ENCODE results near the gene GIMAP8. TPM values are rescaled to one million over a fixed set of nuclear protein-coding genes. Genes with fewer than 3 reads are reported as not detected.
A peak's percentile ranks its signal among the peaks of the same experiment; 100 is the strongest.
"Not testable (repeated sequence)": the region's sequence is repeated elsewhere in the genome, so short reads cannot be mapped to it uniquely, and the experiment has no call there.

GIMAP8 gene
- total RNA-seq, 2 experiments from 2014 or later = 29.2 to 31.0 TPM

- H3K4me3 Mint-ChIP-seq = peak overlapping the region; percentile 95
- ATAC-seq (ENCODE audit: low read depth) (peak; percentile 31), DNase-seq (peak; percentile 83)
- no peaks in the 10 kb centered on the region for H3K9me3 Mint-ChIP-seq
- POLR2A ChIA-PET = interaction anchor here (0.6 to 8.4 kb wide), 20 partner anchors 33 to 307 kb away, joined by 3 to 212 read pairs (median 8); partner anchors contain the start of genes GIMAP1, GIMAP2, GIMAP4 and GIMAP5
- peak overlapping the region; percentile 95 for H3K27ac Mint-ChIP-seq
- no peaks in the 10 kb centered on the region for H3K27me3 Mint-ChIP-seq
- peaks cover 13% of the 10 kb centered on the region for H3K36me3 Mint-ChIP-seq
- peaks cover 39% of the 10 kb centered on the region for H3K4me1 Mint-ChIP-seq
Measured at GRCh38 chr7:150448789-150449147, 1.7 kb upstream of the GIMAP8 start.

- Mint-ChIP-seq H3K4me1 (peaks cover 45% of the 10 kb centered on the region), H3K27me3 (no peaks in the 10 kb centered on the region), H3K36me3 (peaks cover 18% of the 10 kb centered on the region), H3K27ac (peak overlapping the region; percentile 95), H3K9me3 (peaks cover 3% of the 10 kb centered on the region), H3K4me3 (peak overlapping the region; percentile 95)
- DNase-seq (no peak), ATAC-seq (ENCODE audit: low read depth) (no peak)
- POLR2A ChIA-PET = interaction anchor here (0.6 to 8.4 kb wide), 26 partner anchors 16 to 306 kb away, joined by 3 to 212 read pairs (median 10); partner anchors contain the start of genes GIMAP1, GIMAP2, GIMAP4 and GIMAP5
Measured at GRCh38 chr7:150449206-150449952, 1.1 kb upstream of the GIMAP8 start.

DNA sequence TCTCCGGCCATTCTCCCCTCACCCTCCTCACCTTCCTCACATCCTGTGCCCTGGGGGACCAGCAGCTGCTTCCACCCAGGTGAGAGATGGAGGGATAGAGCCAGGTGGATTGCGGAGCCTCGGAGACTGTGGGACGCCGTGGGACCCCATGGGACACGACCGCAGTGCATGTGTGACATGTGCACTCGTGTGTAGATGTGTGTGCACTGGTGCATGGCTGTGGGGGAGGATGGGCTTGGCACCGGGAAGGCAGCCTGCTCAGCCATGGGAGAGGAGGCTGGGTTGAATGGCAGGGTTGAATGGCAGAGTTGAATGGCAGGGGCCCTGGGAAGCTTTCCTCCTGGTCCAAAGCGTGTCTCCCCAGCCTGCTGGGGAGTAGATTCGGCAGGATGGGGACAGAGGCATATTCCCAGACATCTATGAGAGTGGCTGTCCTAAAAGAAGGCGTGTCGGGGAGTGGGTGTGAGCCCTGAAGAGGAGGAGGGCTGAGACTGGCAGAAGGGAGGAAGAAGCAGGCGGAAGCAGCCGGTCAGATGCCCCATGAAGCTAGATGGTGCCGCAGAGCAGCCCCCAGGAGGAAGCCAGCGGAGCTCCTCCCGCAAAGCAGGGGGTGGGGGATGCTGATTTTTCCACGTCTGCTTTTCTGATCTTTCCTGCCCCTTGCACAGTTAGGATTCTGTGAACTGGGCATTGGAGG, 815 bp downstream of the GIMAP8 start:
- H3K36me3 Mint-ChIP-seq = peaks cover 36% of the 10 kb centered on the region
- ATAC-seq (ENCODE audit: low read depth) = peak; percentile 62

GRCh38 chr7:150451833-150452461, 1.5 kb downstream of the GIMAP8 start:
- POLR2A ChIA-PET = interaction anchor here (0.7 to 8.4 kb wide), 28 partner anchors 22 to 304 kb away, joined by 3 to 212 read pairs (median 11); partner anchors contain the start of genes GIMAP1, GIMAP2, GIMAP4 and GIMAP5
- peak overlapping the region; percentile 95 for H3K27ac Mint-ChIP-seq
- ATAC-seq (ENCODE audit: low read depth) (peak; percentile 6), DNase-seq (no peak)
- H3K27me3 Mint-ChIP-seq = no peaks in the 10 kb centered on the region
- H3K4me3 Mint-ChIP-seq = peak overlapping the region; percentile 95
- H3K4me1 Mint-ChIP-seq = peaks cover 49% of the 10 kb centered on the region
- H3K36me3 Mint-ChIP-seq = peaks cover 43% of the 10 kb centered on the region
- peaks cover 10% of the 10 kb centered on the region for H3K9me3 Mint-ChIP-seq

More for the DNA sequence above, 815 bp downstream of the GIMAP8 start:
- H3K4me1 Mint-ChIP-seq = peaks cover 51% of the 10 kb centered on the region
- DNase-seq = peak; percentile 73
- H3K27ac Mint-ChIP-seq = peak overlapping the region; percentile 95
- peak overlapping the region; percentile 95 for H3K4me3 Mint-ChIP-seq
- no peaks in the 10 kb centered on the region for H3K27me3 Mint-ChIP-seq
- POLR2A ChIA-PET = interaction anchor here (0.5 to 8.4 kb wide), 32 partner anchors 12 to 304 kb away, joined by 3 to 212 read pairs (median 7); partner anchors contain the start of genes GIMAP1, GIMAP2, GIMAP4 and GIMAP5
- H3K9me3 Mint-ChIP-seq = peaks cover 7% of the 10 kb centered on the region

DNA sequence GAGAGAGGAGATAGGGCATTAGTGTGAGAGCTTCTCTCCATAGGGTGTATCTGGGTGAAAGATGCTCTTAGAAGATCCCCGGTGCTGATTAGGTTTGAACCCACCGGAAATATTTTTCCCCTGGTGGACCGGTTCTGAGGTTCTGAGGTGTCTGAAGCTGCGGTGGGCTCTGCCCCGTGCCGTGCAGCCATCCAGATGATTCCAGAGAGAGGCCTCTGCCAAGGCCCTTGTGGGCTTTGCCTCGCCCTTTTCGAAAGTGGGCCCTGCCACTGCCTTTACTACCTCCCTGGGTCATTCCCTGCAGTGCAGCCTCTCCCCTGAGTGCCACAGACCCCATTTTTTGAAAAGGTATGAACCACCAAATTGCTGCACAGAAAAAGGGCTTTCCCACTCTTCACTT, 2.8 kb downstream of the GIMAP8 start:
- POLR2A ChIA-PET = interaction anchor here (0.5 to 8.4 kb wide), 13 partner anchors 26 to 302 kb away, joined by 3 to 212 read pairs (median 36); partner anchors contain the start of genes GIMAP1, GIMAP2, GIMAP4 and GIMAP7
- H3K4me1 Mint-ChIP-seq = peaks cover 52% of the 10 kb centered on the region
- peaks cover 13% of the 10 kb centered on the region for H3K9me3 Mint-ChIP-seq
- H3K27ac Mint-ChIP-seq = peak overlapping the region; percentile 88
- H3K27me3 Mint-ChIP-seq = no peaks in the 10 kb centered on the region
- ATAC-seq (ENCODE audit: low read depth) (no peak), DNase-seq (peak; percentile 53)
- peaks cover 55% of the 10 kb centered on the region for H3K36me3 Mint-ChIP-seq
- peak overlapping the region; percentile 91 for H3K4me3 Mint-ChIP-seq

DNA sequence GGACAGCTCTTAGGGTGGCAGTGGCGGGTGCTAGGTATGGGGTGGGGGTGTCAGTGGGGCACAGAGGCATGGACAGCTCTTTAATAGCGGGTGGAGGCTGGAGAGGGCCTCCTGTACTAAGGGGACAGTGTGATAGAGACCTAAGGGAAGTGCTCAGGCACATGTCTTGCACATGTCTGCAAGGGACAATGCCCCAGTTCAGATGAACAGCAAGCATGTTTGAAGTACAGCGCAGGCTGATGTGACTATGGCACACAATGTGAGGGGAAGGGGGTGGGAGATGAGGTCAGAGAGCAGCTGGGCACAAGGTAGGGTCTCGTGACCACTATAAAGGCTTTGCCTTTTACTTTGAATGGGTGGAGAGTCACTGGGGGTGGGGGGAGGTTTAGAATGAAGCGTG, 3.5 kb downstream of the GIMAP8 start:
- Mint-ChIP-seq H3K27me3 (no peaks in the 10 kb centered on the region), H3K36me3 (peaks cover 61% of the 10 kb centered on the region), H3K9me3 (peaks cover 14% of the 10 kb centered on the region), H3K27ac (peak overlapping the region; percentile 88), H3K4me1 (peaks cover 47% of the 10 kb centered on the region), H3K4me3 (peak overlapping the region; percentile 91)
- DNase-seq = no peak
- ATAC-seq (ENCODE audit: low read depth) = no peak
- POLR2A ChIA-PET = interaction anchor here (0.9 to 8.4 kb wide), 6 partner anchors 28 to 113 kb away, joined by 3 to 212 read pairs (median 38); partner anchors contain the start of genes GIMAP4 and GIMAP7

GRCh38 chr7:150457064-150457463, 6.6 kb downstream of the GIMAP8 start:
- peaks cover 89% of the 10 kb centered on the region for H3K36me3 Mint-ChIP-seq
- ATAC-seq (ENCODE audit: low read depth); H3K4me3 Mint-ChIP-seq; H3K27me3 Mint-ChIP-seq; DNase-seq; H3K27ac Mint-ChIP-seq; POLR2A ChIA-PET: not testable (repeated sequence)
- H3K4me1 Mint-ChIP-seq = peaks cover 48% of the 10 kb centered on the region
- H3K9me3 Mint-ChIP-seq = peaks cover 36% of the 10 kb centered on the region

GRCh38 chr7:150458235-150458634, 7.8 kb downstream of the GIMAP8 start:
- DNase-seq (no peak), ATAC-seq (ENCODE audit: low read depth) (no peak)
- Mint-ChIP-seq H3K36me3 (peaks cover 96% of the 10 kb centered on the region), H3K4me3 (no peak overlapping the region), H3K27ac (peak overlapping the region; percentile 55), H3K4me1 (peaks cover 57% of the 10 kb centered on the region), H3K9me3 (peaks cover 44% of the 10 kb centered on the region), H3K27me3 (no peaks in the 10 kb centered on the region)
- POLR2A ChIA-PET = no interaction called here

GRCh38 chr7:150458756-150459155, 8.3 kb downstream of the GIMAP8 start:
- POLR2A ChIA-PET = no interaction called here
- no peak for DNase-seq

DNA sequence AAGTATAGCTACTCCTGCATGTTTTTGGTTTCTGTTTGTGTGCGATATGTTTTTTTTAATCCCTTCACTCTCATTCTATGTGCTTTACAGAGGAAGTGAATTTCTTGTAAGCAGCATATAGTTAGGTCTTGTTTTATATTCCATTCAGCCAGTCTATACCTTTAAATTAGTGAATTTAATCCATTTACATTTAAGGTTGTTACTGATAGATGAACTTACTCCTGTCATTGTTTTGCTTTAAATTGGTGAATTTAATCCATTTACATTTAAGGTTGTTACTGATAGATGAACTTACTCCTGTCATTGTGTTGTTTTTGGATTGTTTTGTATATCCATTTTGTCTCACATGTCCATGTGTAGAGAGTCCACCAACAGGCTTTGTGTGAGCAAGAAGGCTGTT, 11.1 kb downstream of the GIMAP8 start:
- Mint-ChIP-seq H3K9me3 (peaks cover 38% of the 10 kb centered on the region), H3K4me3 (no peak overlapping the region), H3K27me3 (no peaks in the 10 kb centered on the region), H3K27ac (peak overlapping the region; percentile 18), H3K36me3 (peaks cover 88% of the 10 kb centered on the region), H3K4me1 (peaks cover 55% of the 10 kb centered on the region)
- DNase-seq (no peak), ATAC-seq (ENCODE audit: low read depth) (no peak)
- POLR2A ChIA-PET = no interaction called here

More at GRCh38 chr7:150458756-150459155, 8.3 kb downstream of the GIMAP8 start:
- Mint-ChIP-seq H3K27me3 (no peaks in the 10 kb centered on the region), H3K27ac (no peak overlapping the region), H3K4me1 (peaks cover 57% of the 10 kb centered on the region), H3K36me3 (peaks cover 97% of the 10 kb centered on the region), H3K4me3 (no peak overlapping the region), H3K9me3 (peaks cover 46% of the 10 kb centered on the region)
- ATAC-seq (ENCODE audit: low read depth) = no peak

- Mint-ChIP-seq H3K27ac (no peak overlapping the region), H3K4me1 (peaks cover 54% of the 10 kb centered on the region)
- POLR2A ChIA-PET = interaction anchor here (1.0 kb wide), 1 partner anchor 12 kb away, joined by 3 read pairs; the partner anchor contains the start of gene GIMAP8
Measured at GRCh38 chr7:150462413-150462812, 12.0 kb downstream of the GIMAP8 start.

DNA sequence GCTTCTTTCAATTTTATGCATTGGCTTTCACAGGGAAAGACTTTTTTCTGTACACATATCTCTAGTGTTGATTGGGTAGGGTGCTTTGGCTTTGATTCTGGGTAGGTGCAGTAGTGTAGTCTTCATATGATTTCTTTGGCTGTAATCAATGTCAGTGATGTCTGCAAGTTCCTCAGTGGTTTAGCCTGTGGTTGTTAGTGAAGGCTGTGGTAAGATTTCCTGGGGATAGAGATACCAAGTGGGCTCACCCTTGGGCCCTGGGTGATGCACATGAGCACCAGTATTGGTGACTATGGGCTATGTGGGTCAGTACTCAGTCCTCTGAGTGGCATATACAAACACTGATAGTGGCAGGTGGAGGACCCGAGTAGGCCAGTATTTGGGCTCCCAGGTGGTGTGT, 13.0 kb downstream of the GIMAP8 start:
- Mint-ChIP-seq H3K4me3 (peak overlapping the region; percentile 65), H3K4me1 (peaks cover 59% of the 10 kb centered on the region), H3K27me3 (no peaks in the 10 kb centered on the region), H3K36me3 (peaks cover 86% of the 10 kb centered on the region), H3K27ac (peak overlapping the region; percentile 80), H3K9me3 (peaks cover 34% of the 10 kb centered on the region)
- ATAC-seq (ENCODE audit: low read depth) (peak; percentile 65), DNase-seq (no peak)
- POLR2A ChIA-PET = interaction anchor here (1.0 kb wide), 1 partner anchor 13 kb away, joined by 3 read pairs; the partner anchor contains the start of gene GIMAP8

More at GRCh38 chr7:150462413-150462812, 12.0 kb downstream of the GIMAP8 start:
- peaks cover 38% of the 10 kb centered on the region for H3K9me3 Mint-ChIP-seq
- no peak for DNase-seq
- H3K27me3 Mint-ChIP-seq = no peaks in the 10 kb centered on the region
- ATAC-seq (ENCODE audit: low read depth) = no peak
- peaks cover 86% of the 10 kb centered on the region for H3K36me3 Mint-ChIP-seq
- H3K4me3 Mint-ChIP-seq = peak overlapping the region; percentile 51

All from activated naive CD8-positive, alpha-beta T cell treated with anti-CD3 and anti-CD28 coated beads, Interleukin-2, amount 10 ng/mL, durations not matched to agents 7 days and 5 days (primary cell).